GM19452 (cell line): Measurements from ENCODE around the gene GMDS.
A peak's percentile ranks its signal among the peaks of the same experiment; 100 is the strongest.

Source experiments
- ATAC-seq: cut with Tn5 transposase; IDR thresholded peaks from one replicate; pipeline ENCODE4 v1.9.1; 2021; ENCODE audit not compliant: unreplicated experiment

The GMDS gene

GRCh38 chr6:1817033-1817761 is 428.2 kb downstream of the GMDS start:
- ATAC-seq = no peak

DNA sequence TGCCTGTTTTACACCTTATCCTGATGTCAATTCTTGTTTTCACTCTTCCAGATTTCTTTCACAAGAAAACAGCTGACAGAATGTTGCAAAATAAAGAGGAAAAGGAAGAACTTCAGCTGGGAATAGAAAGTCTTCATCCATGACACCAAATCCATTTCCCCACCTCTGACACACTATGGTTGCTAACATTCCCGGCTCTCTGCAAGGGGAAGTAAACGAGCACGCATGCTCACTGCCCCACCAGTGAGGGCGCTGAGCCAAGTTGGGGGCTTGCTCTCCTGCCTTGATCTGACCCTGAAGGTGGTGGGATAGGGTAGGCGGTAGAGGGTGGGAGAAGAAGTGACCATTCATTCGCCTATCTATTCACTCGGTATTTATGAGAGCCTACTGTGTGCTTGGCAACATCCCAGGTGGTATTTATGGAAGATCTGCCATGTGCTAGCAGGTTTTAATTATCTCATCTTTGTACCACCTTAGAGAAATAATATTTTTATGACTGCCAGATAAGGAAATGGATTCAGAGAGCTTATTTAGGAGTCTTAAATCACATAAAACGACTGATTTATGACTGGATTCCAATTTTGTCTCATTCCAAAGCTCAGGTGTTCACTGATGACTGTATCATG is 429.5 kb downstream of the GMDS start:
- ATAC-seq = no peak

DNA sequence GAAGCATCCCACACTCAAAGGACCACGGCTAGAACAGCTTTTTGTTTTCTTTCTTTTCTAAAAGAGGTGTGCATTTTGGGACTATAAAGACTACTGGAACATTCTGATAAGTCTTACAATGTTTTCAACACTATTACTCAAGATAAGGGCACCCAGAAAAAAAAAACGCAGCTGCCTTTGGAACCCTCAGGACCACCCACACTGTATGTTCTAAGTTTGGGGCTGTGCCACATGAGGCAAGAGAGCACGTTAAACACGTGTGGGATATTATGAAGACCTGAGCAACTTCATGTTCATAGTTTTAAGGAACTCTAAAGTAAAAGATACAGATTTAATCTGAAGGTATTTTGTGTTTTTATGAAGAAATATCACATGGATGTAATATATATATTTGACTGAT is 431.1 kb downstream of the GMDS start:
- no peak for ATAC-seq

GRCh38 chr6:1812487-1812886 is 432.9 kb downstream of the GMDS start:
- ATAC-seq = no peak

- no peak for ATAC-seq
Measured at GRCh38 chr6:1812034-1812433, 433.4 kb downstream of the GMDS start.

DNA sequence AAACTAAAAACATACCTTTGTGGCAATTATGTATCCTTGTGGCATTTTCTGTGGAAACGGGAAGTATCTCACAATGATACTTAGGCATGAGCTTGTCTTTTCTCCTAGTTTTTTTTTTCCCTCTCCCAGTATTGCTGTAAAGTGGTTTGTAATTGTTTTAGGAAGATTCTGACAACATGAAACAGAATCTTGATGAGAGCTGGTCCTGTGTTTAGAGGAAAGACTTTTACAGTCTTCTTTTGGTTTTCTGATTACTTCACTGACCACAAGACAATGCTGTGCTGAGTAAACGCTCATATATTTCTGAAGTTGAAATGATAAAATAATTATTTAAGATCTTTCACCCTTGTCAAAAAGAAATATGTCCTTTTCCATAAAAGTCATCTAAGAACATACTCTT is 434.5 kb downstream of the GMDS start:
- ATAC-seq = no peak

DNA sequence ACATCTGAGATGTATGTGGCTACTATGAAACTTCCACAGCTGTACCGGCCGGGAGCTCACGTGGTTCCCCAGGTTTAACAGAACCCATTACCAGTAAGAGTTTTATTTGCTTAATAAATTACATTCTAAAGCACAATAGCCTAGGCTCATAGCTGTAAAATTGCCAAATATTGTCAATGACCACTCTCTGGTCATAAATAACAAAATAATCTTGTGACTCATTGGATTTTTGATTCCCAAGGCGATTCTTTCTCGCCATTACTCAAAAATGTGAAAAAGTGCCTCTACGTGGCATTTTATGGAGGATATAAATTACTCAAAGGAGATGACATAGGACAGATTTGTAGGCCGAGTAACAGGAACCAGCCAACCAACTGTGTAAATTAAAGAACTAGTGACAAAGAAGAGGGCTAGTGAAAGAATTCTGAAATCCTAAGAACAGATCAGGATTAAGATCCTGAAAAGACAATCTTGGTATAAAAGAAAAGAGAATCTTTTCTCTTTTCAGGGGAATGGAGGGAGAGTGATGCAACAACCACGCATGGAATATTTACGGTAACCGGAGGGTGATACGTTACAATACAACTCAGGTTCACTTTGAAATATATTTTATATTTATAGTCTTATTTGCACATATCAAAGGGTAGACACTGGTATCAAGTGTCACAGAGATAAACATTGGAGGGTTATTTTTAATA is 436.0 kb downstream of the GMDS start:
- ATAC-seq = no peak

- ATAC-seq = no peak
Measured at GRCh38 chr6:1806935-1807334, 438.5 kb downstream of the GMDS start.

GRCh38 chr6:1802491-1803395 is 442.7 kb downstream of the GMDS start:
- ATAC-seq = no peak

GRCh38 chr6:1801401-1801800 is 444.0 kb downstream of the GMDS start:
- ATAC-seq = no peak

DNA sequence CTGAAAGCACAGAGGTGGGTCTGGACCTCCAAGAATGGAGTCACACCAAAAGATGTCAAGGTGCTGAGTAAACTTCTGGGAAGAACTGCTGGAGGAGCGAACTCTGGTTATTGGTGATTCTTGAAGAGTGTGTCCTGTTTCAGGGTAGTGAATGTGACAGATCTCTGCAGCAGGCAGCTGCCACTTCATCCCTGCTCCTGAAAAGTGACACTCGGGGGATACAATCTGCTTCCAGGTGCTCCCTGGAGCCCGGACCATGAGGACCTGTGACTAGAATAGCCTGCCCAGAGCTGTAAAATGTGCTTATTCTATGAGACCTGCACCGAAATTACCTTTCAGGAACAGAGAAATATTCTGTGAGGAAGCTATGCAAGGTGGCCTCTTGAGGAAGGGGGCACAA is 444.6 kb downstream of the GMDS start:
- no peak for ATAC-seq

DNA sequence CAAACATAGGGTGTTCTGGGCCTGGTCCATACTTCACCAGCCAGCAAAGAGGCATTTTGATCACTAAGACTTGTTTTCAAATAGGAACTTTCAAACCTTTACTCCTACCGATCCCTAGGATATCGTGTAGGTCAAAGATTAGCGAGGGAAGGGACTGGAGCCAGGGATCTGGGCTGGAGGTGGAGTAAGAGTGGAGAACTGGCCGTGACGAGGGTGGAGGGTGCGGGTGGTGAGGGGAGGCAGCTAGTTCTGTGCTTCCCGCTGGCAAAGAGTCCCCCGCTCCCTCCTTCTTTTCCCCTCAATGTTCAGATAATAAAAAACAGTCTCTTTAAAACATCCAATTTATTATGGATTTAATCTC is 446.5 kb downstream of the GMDS start:
- no peak for ATAC-seq

- no peak for ATAC-seq
Measured at GRCh38 chr6:1798303-1798964, 447.0 kb downstream of the GMDS start.

- peak; percentile 26 for ATAC-seq
Measured at GRCh38 chr6:1797801-1798200, 447.6 kb downstream of the GMDS start.

- peak; percentile 68 for ATAC-seq
Measured at GRCh38 chr6:1796706-1797529, 448.5 kb downstream of the GMDS start.

GRCh38 chr6:1795910-1796309 is 449.5 kb downstream of the GMDS start:
- ATAC-seq = no peak

- ATAC-seq = no peak
Measured at GRCh38 chr6:1792989-1793388, 452.4 kb downstream of the GMDS start.

DNA sequence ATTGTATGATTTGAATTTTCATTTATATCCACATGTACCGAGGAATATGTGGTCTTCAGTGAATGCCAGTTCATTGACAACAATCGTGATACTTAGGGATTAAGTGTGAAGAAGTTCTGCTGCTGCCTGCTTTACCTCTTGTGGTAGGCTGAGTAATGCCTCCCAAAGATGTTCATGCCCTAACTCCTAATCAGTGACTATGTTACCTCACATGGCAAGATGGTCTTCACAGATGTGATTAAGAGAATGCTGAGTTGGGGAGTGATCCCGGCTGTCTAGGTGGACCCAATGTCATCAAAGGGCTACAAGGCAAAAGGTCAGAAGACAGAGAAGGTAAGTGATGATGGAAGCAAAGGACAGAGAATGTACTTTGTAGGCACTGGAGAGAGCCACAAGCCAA is 454.7 kb downstream of the GMDS start:
- ATAC-seq = no peak

DNA sequence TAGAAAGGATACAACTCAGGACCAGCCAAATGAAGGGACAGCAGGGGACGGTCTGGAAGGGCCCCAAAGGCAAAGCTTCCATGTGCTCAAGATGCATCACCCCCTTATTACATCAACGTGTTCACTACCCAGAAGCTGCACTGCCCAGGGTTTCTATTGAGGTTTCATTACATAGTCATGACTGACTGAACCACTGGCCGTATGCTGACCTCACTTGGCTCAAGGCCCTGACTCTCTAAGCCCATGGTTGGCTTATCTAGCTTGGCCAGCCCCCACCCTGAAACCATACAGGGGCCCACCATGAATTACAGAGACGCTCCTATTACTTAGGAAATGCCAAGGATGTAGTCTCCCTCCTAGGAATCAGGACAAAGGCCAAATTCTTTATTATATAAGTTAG is 456.3 kb downstream of the GMDS start:
- no peak for ATAC-seq

DNA sequence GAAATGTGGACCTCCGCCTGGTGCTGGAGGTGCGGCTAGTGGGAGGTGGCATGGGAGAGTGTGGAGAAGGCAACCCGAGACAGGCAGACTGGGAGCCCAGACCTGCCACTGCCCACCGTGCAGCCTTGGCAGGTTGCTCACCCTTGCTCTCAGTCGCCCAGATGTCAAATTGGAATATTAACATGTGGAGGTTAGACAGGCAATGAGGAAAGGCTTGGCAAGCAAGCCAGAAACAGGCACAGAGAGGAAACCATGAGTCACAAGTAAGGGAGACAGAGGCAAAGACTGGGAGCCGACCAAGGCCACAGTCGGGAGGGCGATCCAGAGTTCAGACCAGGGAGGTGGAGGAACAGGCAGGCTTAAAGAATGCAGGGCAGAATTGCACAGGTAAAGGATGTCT is 457.5 kb downstream of the GMDS start:
- no peak for ATAC-seq
